Measurements from ENCODE around the gene CLEC17A.

- TF ChIP-seq CTCF (IDR thresholded peaks at IDR 0.05) (no peak), POLR2A (IDR thresholded peaks at IDR 0.05) (no peak), POLR2AphosphoS5 (IDR thresholded peaks at IDR 0.05) (no peak)
These were observed 16.2 kb upstream of the CLEC17A start for GRCh38 chr19:14566712-14567077.
